ENCODE data around the gene ITPKC. TPM values are rescaled to one million over a fixed set of nuclear protein-coding genes. Genes with fewer than 3 reads are reported as not detected.

Gene ITPKC
- total and polyA plus RNA-seq, 8 donors, result 10.2 to 25.6 (median 13.7) TPM

DNA sequence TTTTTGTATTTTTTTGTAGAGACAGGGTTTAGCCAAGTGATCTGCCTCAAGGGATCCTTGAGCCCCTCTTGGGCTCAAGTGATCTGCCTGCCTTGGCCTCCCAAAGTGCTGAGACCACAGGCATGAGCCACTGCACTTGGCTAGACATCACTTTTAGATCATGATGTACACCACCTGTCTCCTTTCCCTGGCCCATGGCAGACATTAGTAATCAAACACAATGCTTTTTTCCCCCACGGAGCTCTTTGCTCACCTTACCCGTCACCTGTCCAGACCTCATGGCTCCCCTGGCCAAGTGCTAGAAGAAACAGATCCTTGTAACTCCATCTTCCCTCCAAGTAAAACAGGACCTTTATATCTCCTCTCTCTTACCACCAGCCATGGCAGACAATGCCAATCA lies 44.9 kb upstream of the ITPKC start:
- H3K27ac ChIP-seq, result no peak overlapping the region
- peaks cover 0 to 5% of the 10 kb centered on the region in 2 donors for H3K9me3 ChIP-seq
- H3K4me3 ChIP-seq, result no peak overlapping the region
- intact Hi-C loops (cut with DNase I), result no loop called here
- ATAC-seq (no peak), DNase-seq (no peak)
- no peaks in the 10 kb centered on the region for H3K4me1 ChIP-seq
- peaks cover 0 to 85% of the 10 kb centered on the region in 2 donors for H3K36me3 ChIP-seq
- no peaks in the 10 kb centered on the region for H3K27me3 ChIP-seq
- TF ChIP-seq, protein P1, sequence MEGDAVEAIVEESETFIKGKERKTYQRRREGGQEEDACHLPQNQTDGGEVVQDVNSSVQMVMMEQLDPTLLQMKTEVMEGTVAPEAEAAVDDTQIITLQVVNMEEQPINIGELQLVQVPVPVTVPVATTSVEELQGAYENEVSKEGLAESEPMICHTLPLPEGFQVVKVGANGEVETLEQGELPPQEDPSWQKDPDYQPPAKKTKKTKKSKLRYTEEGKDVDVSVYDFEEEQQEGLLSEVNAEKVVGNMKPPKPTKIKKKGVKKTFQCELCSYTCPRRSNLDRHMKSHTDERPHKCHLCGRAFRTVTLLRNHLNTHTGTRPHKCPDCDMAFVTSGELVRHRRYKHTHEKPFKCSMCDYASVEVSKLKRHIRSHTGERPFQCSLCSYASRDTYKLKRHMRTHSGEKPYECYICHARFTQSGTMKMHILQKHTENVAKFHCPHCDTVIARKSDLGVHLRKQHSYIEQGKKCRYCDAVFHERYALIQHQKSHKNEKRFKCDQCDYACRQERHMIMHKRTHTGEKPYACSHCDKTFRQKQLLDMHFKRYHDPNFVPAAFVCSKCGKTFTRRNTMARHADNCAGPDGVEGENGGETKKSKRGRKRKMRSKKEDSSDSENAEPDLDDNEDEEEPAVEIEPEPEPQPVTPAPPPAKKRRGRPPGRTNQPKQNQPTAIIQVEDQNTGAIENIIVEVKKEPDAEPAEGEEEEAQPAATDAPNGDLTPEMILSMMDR (IDR thresholded peaks at IDR 0.05), result no peak

DNA sequence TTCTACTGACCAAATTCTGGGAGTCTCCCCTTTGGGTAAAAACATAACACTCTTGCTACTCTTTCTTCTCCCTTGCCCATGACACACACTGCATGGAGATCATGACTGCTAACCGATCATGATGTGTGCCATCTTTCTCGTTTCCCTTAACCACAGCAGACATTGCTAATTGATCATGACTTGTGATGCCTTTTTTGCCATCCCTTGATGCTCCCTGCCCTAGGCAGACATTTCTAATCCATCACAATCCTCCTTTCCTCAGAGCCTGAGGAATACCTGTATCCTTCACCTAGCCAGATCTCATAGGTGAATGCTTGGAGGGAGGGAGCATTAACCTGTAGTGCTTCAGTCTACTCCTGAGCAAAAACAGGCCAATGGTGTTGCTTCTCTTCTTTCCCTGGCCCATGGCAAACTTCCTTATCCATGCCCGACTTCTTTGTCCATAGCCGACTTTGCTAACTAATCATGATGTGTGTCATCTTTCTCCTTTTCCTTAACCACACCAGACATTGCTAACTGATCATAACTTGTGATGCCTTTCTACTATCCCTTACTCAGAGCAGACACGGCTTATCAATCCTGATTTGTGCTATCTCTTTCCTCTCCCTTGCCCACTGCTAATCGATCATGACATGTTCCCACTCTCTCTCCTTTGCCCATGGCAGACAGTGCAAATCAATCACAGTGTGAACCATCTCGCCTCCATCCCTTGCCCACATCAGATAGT lies 44.2 kb upstream of the ITPKC start:
- DNase-seq (no peak), ATAC-seq (no peak)
- H3K4me1 ChIP-seq, result no peaks in the 10 kb centered on the region
- no peaks in the 10 kb centered on the region for H3K27me3 ChIP-seq
- TF ChIP-seq, protein P1 (IDR thresholded peaks at IDR 0.05), result no peak
- H3K36me3 ChIP-seq, result peaks cover 0 to 85% of the 10 kb centered on the region in 2 donors
- H3K4me3 ChIP-seq, result no peak overlapping the region
- no peak overlapping the region for H3K27ac ChIP-seq
- intact Hi-C loops (cut with DNase I), result no loop called here
- H3K9me3 ChIP-seq, result peaks cover 0 to 5% of the 10 kb centered on the region in 2 donors

DNA sequence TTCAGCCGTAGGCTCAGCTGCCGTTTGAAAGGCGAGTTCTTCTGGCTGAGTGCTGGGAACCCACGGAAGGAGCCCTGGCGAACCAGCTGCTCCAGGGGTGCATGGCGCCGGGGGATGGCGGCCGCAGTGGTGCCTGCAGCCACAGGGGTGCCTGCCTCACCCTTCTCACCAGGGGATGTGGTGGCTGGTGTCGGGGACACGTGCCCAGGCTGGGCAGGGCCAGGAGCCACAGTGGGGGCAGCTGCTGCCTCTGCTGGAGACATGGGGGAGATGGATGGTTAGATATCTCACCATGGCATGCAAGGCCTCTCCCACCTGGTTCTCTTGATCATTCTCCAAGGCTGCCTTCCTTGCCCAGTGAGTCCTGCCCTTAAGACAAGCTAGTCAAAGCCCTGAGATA lies 43.5 kb upstream of the ITPKC start:
- Histone ChIP-seq H3K4me1 (no peaks in the 10 kb centered on the region), H3K27me3 (no peaks in the 10 kb centered on the region), H3K36me3 (peaks cover 0 to 85% of the 10 kb centered on the region in 2 donors), H3K4me3 (no peak overlapping the region), H3K27ac (no peak overlapping the region), H3K9me3 (peaks cover 0 to 5% of the 10 kb centered on the region in 2 donors)
- TF ChIP-seq, protein P1 (IDR thresholded peaks at IDR 0.05), result no peak
- DNase-seq, result no peak
- ATAC-seq, result no peak
- intact Hi-C loops (cut with DNase I), result no loop called here

DNA sequence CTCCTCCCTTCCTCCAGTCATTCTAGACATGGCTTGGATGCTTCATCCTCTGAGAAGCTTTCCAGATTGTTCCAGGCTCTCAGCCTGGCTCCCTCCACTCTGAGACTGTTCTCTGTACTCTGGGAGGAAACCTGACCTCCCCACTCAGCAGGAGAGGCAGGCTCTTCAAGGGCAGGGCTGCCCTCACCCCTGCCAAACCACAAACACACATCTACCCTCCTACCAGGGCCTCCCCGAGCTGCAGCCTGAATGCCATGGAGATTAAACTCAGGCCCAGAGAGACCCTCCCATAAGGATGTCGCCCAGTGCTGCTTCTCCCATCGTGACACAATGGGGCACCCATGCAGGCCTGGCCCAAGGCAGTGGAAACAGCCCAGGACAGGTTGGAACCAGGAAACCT lies 42.6 kb upstream of the ITPKC start:
- Histone ChIP-seq H3K36me3 (peaks cover 0 to 84% of the 10 kb centered on the region in 2 donors), H3K27ac (no peak overlapping the region), H3K9me3 (peaks cover 0 to 5% of the 10 kb centered on the region in 2 donors), H3K4me3 (no peak overlapping the region), H3K27me3 (no peaks in the 10 kb centered on the region), H3K4me1 (no peaks in the 10 kb centered on the region)
- TF ChIP-seq, protein P1 (IDR thresholded peaks at IDR 0.05), result no peak
- DNase-seq (peak in 1 of 4 donors; percentile 58), ATAC-seq (peak; percentile 90)
- intact Hi-C loops (cut with DNase I), result no loop called here

DNA sequence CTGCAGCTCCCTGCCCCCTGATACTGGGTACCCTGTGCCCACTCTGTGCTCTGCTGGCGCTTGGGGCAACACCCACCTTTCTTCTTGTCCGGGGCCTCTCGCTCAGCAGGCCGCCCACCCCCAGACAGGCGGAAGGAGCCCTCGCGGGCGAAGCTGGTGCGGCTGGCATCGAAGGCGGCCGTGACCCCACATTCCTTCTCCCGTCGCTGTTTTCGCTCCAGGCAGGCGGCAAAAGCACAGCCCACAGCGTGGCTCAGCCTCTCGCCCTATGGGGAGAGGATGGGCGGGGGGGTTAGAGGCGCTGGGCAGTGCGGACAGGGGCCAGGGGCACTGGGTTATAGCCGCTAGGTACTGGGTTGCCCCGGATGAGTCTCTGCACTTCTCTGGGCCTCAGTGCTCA lies 39.8 kb upstream of the ITPKC start:
- intact Hi-C loops (cut with DNase I), result no loop called here
- Histone ChIP-seq H3K4me1 (no peaks in the 10 kb centered on the region), H3K4me3 (no peak overlapping the region), H3K27me3 (no peaks in the 10 kb centered on the region), H3K9me3 (no peaks in the 10 kb centered on the region), H3K36me3 (peaks cover 4 to 83% of the 10 kb centered on the region in 2 donors), H3K27ac (no peak overlapping the region)
- peak in 1 of 4 donors; percentile 71 for DNase-seq
- no peak for ATAC-seq
- TF ChIP-seq, protein P1 (IDR thresholded peaks at IDR 0.05), result no peak

All from left lung (tissue), 10 donors.